ENCODE measurements around the gene LIN7C. TPM values are rescaled to one million over a fixed set of nuclear protein-coding genes. Genes with fewer than 3 reads are reported as not detected.

Gene LIN7C
- total and polyA plus RNA-seq, 2 of the 13 experiments (the other 11 are each of a cell fraction or from before 2014, with no cell fraction given) = 14.8 to 37.2 TPM

- no peak for TF ChIP-seq NFAT5 (CRISPR knock-in tag; IDR thresholded peaks at IDR 0.05)
Measured at GRCh38 chr11:27471589-27472397, 34.8 kb downstream of the LIN7C start (continued).

- in situ Hi-C loops (cut with HindIII; ENCODE audit: extremely low pct_ligation_motif_present, low pct_unique_long_range_greater_than_20kb) (loop anchor here (5.0 kb wide), 1 partner anchor 99 kb away; no protein-coding TSS in a partner anchor), intact Hi-C loops (cut with micrococcal nuclease; ENCODE audit: unreplicated experiment) (loop anchor here (5.0 kb wide), 1 partner anchor 174 kb away; no protein-coding TSS in a partner anchor)
- FAIRE-seq (no peak), DNase-seq (ENCODE audit: low spot score) (peak; percentile 21), ATAC-seq (no peak)
- Histone ChIP-seq H3K36me3 (replicated peaks in 1 of 2; ENCODE audit: control insufficient read depth in 1 of 2, insufficient read depth in 2 of 2, low read length in 2 of 2) (no peaks in the 10 kb centered on the region), H3K27me3 (ENCODE audit: control insufficient read depth in 1 of 2, insufficient read depth in 2 of 2, low read length in 2 of 2) (no peaks in the 10 kb centered on the region; a peak in 1 of 5 replicates), H3K9ac (ENCODE audit: insufficient read depth, low read depth, low read length) (peak overlapping the region; percentile 90), H4K20me1 (ENCODE audit: insufficient read depth, low read length) (peaks cover 8% of the 10 kb centered on the region), H2AFZ (ENCODE audit: low read length) (no peak overlapping the region), H3K4me2 (ENCODE audit: low read depth, low read length) (peak overlapping the region; percentile 85), H3K9me3 (ENCODE audit: low read length) (no peaks in the 10 kb centered on the region), H3K27ac (ENCODE audit: extremely low read length, insufficient read depth, low read length) (peak overlapping the region; percentile 90), H3K4me3 (replicated peaks in 1 of 3; ENCODE audit: insufficient read depth in 1 of 3, low read depth in 2 of 3, low read length in 3 of 3) (peak overlapping the region; percentile 64 to 92 (median 85)), H3K4me1 (ENCODE audit: insufficient read depth, low read length) (peaks cover 59% of the 10 kb centered on the region), H3K79me2 (ENCODE audit: insufficient read depth, low read length) (peaks cover 76% of the 10 kb centered on the region)
- ChIA-PET CTCF (ENCODE audit: low intra/inter-chr PET ratio, low total read pairs) (no interaction called here), POLR2A (interaction anchor here (1.0 to 1.2 kb wide), 3 partner anchors 11 to 97 kb away, joined by 3 to 4 read pairs (median 3); no protein-coding TSS in a partner anchor)
- no TSS peak for BruUV-seq (replicated peaks)
- 2% methylated on average over 20 of the region's 21 CpGs for WGBS (ENCODE audit: low lambda C conversion rate)
- TF ChIP-seq MXD3 (CRISPR knock-in tag; IDR thresholded peaks at IDR 0.05) (0 out of 2 replicates have a peak, but pooled peaks have one; percentile 19), ARID4A (CRISPR knock-in tag; IDR thresholded peaks at IDR 0.05; ENCODE audit: borderline replicate concordance) (peak; percentile 49; the same call in 1 of the 2 replicates), ZNF30 (CRISPR knock-in tag; IDR thresholded peaks at IDR 0.05) (no peak), ZNF253 (CRISPR knock-in tag; IDR thresholded peaks at IDR 0.05; ENCODE audit: borderline replicate concordance) (no peak), HINFP (CRISPR knock-in tag; IDR thresholded peaks at IDR 0.05; ENCODE audit: low read depth) (no peak), TARDBP (CRISPR knock-in tag; IDR thresholded peaks at IDR 0.05) (no peak)
Measured at GRCh38 chr11:27470826-27471588, 35.6 kb downstream of the LIN7C start.
